ENCODE results near the gene CDH3.

DNA sequence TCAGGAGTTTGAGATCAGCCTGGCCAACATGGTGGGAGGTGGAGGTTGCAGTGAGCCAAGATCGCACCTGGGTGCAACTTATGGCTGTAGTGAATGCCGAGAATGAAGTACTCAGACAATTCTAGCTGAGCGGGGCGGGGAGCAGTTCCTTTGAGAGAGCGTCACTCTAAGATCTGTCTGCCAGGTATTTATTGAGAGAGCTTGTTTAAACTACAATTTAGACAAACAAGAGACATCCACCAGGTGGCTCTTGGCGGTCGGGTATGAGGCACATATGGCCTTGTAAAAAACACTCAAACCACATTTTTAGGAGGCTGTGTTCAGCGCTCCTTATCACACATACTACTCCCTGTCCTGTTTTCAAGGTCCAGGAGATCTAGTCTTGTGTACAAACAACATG lies 51.4 kb downstream of the CDH3 start:
- TF ChIP-seq, protein P1, sequence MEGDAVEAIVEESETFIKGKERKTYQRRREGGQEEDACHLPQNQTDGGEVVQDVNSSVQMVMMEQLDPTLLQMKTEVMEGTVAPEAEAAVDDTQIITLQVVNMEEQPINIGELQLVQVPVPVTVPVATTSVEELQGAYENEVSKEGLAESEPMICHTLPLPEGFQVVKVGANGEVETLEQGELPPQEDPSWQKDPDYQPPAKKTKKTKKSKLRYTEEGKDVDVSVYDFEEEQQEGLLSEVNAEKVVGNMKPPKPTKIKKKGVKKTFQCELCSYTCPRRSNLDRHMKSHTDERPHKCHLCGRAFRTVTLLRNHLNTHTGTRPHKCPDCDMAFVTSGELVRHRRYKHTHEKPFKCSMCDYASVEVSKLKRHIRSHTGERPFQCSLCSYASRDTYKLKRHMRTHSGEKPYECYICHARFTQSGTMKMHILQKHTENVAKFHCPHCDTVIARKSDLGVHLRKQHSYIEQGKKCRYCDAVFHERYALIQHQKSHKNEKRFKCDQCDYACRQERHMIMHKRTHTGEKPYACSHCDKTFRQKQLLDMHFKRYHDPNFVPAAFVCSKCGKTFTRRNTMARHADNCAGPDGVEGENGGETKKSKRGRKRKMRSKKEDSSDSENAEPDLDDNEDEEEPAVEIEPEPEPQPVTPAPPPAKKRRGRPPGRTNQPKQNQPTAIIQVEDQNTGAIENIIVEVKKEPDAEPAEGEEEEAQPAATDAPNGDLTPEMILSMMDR (IDR thresholded peaks at IDR 0.05; ENCODE audit: poor library complexity) = peak; percentile 24
- no peak for TF ChIP-seq EZH2 (IDR thresholded peaks at IDR 0.05; ENCODE audit: borderline replicate concordance)

All from hepatocyte (in vitro differentiated cells).